ENCODE measurements around the gene ERN1. TPM values are rescaled to one million over a fixed set of nuclear protein-coding genes. Genes with fewer than 3 reads are reported as not detected.

ERN1 gene
- total and polyA plus RNA-seq, 2 of the 13 experiments (the other 11 are each of a cell fraction or from before 2014, with no cell fraction given) = 6.0 to 12.7 TPM

- no peak for TF ChIP-seq ZNF34 (CRISPR knock-in tag; IDR thresholded peaks at IDR 0.05; ENCODE audit: borderline replicate concordance)
- no peak for TF ChIP-seq PREB (CRISPR knock-in tag; IDR thresholded peaks at IDR 0.05)
- peak; percentile 80; the same call in 1 of the 2 replicates for TF ChIP-seq ZMYM3 (CRISPR knock-in tag; IDR thresholded peaks at IDR 0.05)
- peak; percentile 52; the same call in 1 of the 2 replicates for TF ChIP-seq SALL1 (CRISPR knock-in tag; IDR thresholded peaks at IDR 0.05)
- TF ChIP-seq HMG20B (CRISPR knock-in tag; conservative IDR thresholded peaks at IDR 0.05) = 0 out of 2 replicates have a peak, but pooled peaks have one; percentile 22
- 0 out of 2 replicates have a peak, but pooled peaks have one; percentile 51 for TF ChIP-seq ZNF333 (CRISPR knock-in tag; IDR thresholded peaks at IDR 0.05; ENCODE audit: borderline replicate concordance)
- TF ChIP-seq ETS1 (CRISPR knock-in tag; IDR thresholded peaks at IDR 0.05) = no peak
- TF ChIP-seq DRAP1 (CRISPR knock-in tag; IDR thresholded peaks at IDR 0.05) = 0 out of 2 replicates have a peak, but pooled peaks have one; percentile 31
- TF ChIP-seq HNRNPL (IDR thresholded peaks at IDR 0.05; ENCODE audit: low read depth, low read length) = peak; percentile 71; the same call in 1 of the 2 replicates
- TF ChIP-seq PRDM10 (CRISPR knock-in tag; IDR thresholded peaks at IDR 0.05; ENCODE audit: low read depth) = no peak
- TF ChIP-seq CTCF (CRISPR knock-in tag; IDR thresholded peaks at IDR 0.05) = peak; percentile 39; the same call in 1 of the 2 replicates
- TF ChIP-seq NR2F6 (IDR thresholded peaks at IDR 0.05) = no peak
- TF ChIP-seq NR2F6 (CRISPR knock-in tag; IDR thresholded peaks at IDR 0.05) = peak; percentile 22; the same call in 1 of the 2 replicates
- TF ChIP-seq, protein P1, sequence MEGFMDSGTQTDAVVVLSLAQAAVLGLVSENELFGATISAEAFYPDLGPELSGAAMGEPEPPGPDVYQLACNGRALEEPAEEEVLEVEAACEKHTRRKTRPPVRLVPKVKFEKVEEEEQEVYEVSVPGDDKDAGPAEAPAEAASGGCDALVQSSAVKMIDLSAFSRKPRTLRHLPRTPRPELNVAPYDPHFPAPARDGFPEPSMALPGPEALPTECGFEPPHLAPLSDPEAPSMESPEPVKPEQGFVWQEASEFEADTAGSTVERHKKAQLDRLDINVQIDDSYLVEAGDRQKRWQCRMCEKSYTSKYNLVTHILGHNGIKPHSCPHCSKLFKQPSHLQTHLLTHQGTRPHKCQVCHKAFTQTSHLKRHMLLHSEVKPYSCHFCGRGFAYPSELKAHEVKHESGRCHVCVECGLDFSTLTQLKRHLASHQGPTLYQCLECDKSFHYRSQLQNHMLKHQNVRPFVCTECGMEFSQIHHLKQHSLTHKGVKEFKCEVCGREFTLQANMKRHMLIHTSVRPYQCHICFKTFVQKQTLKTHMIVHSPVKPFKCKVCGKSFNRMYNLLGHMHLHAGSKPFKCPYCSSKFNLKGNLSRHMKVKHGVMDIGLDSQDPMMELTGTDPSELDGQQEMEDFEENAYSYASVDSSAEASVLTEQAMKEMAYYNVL (CRISPR knock-in tag; IDR thresholded peaks at IDR 0.05; ENCODE audit: borderline replicate concordance) = 0 out of 2 replicates have a peak, but pooled peaks have one; percentile 34
Measured at GRCh38 chr17:64005734-64006167, 124.2 kb downstream of the ERN1 start (continued).

Measured in HepG2 (cell line).